ENCODE data around the gene C11orf97.

The C11orf97 gene

GRCh38 chr11:94511932-94512781, at the start of gene C11orf97:
TSS of gene C11orf97 (plus strand) at chr11:94512461. CDS start at chr11:94512529, 68 bp downstream.
- no peak for TF ChIP-seq GATA2 (IDR thresholded peaks at IDR 0.05; ENCODE audit: low read depth, low read length)

- TF ChIP-seq GATA3 (IDR thresholded peaks at IDR 0.05; ENCODE audit: low read depth, low read length) = no peak
- TF ChIP-seq GATA2 (IDR thresholded peaks at IDR 0.05; ENCODE audit: low read depth, low read length) = no peak
Measured at GRCh38 chr11:94469416-94469815, 42.8 kb upstream of the C11orf97 start.

GRCh38 chr11:94472916-94473799, 39.1 kb upstream of the C11orf97 start:
- TF ChIP-seq GATA3 (IDR thresholded peaks at IDR 0.05; ENCODE audit: low read depth, low read length) (no peak), GATA2 (IDR thresholded peaks at IDR 0.05; ENCODE audit: low read depth, low read length) (no peak)

GRCh38 chr11:94477624-94478023, 34.6 kb upstream of the C11orf97 start:
- no peak for TF ChIP-seq GATA2 (IDR thresholded peaks at IDR 0.05; ENCODE audit: low read depth, low read length)
- TF ChIP-seq GATA3 (IDR thresholded peaks at IDR 0.05; ENCODE audit: low read depth, low read length) = no peak

GRCh38 chr11:94481342-94481741, 30.9 kb upstream of the C11orf97 start:
- no peak for TF ChIP-seq GATA2 (IDR thresholded peaks at IDR 0.05; ENCODE audit: low read depth, low read length)
- TF ChIP-seq GATA3 (IDR thresholded peaks at IDR 0.05; ENCODE audit: low read depth, low read length) = no peak

GRCh38 chr11:94486068-94486467, 26.2 kb upstream of the C11orf97 start:
- no peak for TF ChIP-seq GATA2 (IDR thresholded peaks at IDR 0.05; ENCODE audit: low read depth, low read length)
- TF ChIP-seq GATA3 (IDR thresholded peaks at IDR 0.05; ENCODE audit: low read depth, low read length) = no peak

GRCh38 chr11:94493281-94494125, 18.8 kb upstream of the C11orf97 start, which contains the start of the genes ANKRD49 and MRE11:
TSS of gene ANKRD49 (plus strand) at chr11:94493984. CDS start at chr11:94496694, 2,710 bp downstream.
TSS of gene MRE11 (minus strand) at chr11:94493844. CDS start at chr11:94492801, 1,043 bp downstream.
- TF ChIP-seq GATA3 (IDR thresholded peaks at IDR 0.05; ENCODE audit: low read depth, low read length) (no peak), GATA2 (IDR thresholded peaks at IDR 0.05; ENCODE audit: low read depth, low read length) (0 out of 2 replicates have a peak, but pooled peaks have one; percentile 4)

GRCh38 chr11:94494126-94494680, 18.1 kb upstream of the C11orf97 start:
- TF ChIP-seq GATA3 (IDR thresholded peaks at IDR 0.05; ENCODE audit: low read depth, low read length) = no peak
- no peak for TF ChIP-seq GATA2 (IDR thresholded peaks at IDR 0.05; ENCODE audit: low read depth, low read length)

GRCh38 chr11:94500181-94500580, 12.1 kb upstream of the C11orf97 start:
- TF ChIP-seq GATA3 (IDR thresholded peaks at IDR 0.05; ENCODE audit: low read depth, low read length) = no peak
- TF ChIP-seq GATA2 (IDR thresholded peaks at IDR 0.05; ENCODE audit: low read depth, low read length) = no peak

GRCh38 chr11:94501522-94501921, 10.7 kb upstream of the C11orf97 start:
- no peak for TF ChIP-seq GATA3 (IDR thresholded peaks at IDR 0.05; ENCODE audit: low read depth, low read length)
- no peak for TF ChIP-seq GATA2 (IDR thresholded peaks at IDR 0.05; ENCODE audit: low read depth, low read length)

- no peak for TF ChIP-seq GATA3 (IDR thresholded peaks at IDR 0.05; ENCODE audit: low read depth, low read length)
- no peak for TF ChIP-seq GATA2 (IDR thresholded peaks at IDR 0.05; ENCODE audit: low read depth, low read length)
Measured at GRCh38 chr11:94504689-94505293, 7.5 kb upstream of the C11orf97 start.

- no peak for TF ChIP-seq GATA3 (IDR thresholded peaks at IDR 0.05; ENCODE audit: low read depth, low read length)
- TF ChIP-seq GATA2 (IDR thresholded peaks at IDR 0.05; ENCODE audit: low read depth, low read length) = no peak
Measured at GRCh38 chr11:94507485-94507884, 4.8 kb upstream of the C11orf97 start.

- no peak for TF ChIP-seq GATA2 (IDR thresholded peaks at IDR 0.05; ENCODE audit: low read depth, low read length)
- TF ChIP-seq GATA3 (IDR thresholded peaks at IDR 0.05; ENCODE audit: low read depth, low read length) = no peak
Measured at GRCh38 chr11:94513091-94513490, 830 bp downstream of the C11orf97 start.
